Ectodermal cell (in vitro differentiated cells): Measurements from ENCODE around the gene TMEM242.

Experiments
- H3K27ac ChIP-seq: 2 replicates; pipeline ENCODE4 v1.7.0; 2013; ENCODE audit warnings: mild to moderate bottlenecking, low read depth, low read length; ENCODE audit not compliant: insufficient read depth, poor library complexity, severe bottlenecking
- H3K27me3 ChIP-seq: 2 replicates; pipeline ENCODE4 v1.7.0; 2013; ENCODE audit warnings: mild to moderate bottlenecking, low read length; ENCODE audit not compliant: insufficient read depth, control insufficient read depth, poor library complexity, severe bottlenecking
- H3K36me3 ChIP-seq: one replicate; pipeline ENCODE4 v1.7.0; 2013; ENCODE audit warnings: low read length; ENCODE audit not compliant: control insufficient read depth, insufficient read depth
- H3K4me1 ChIP-seq: one replicate; pipeline ENCODE4 v1.7.0; 2013; ENCODE audit warnings: low read length; ENCODE audit not compliant: control insufficient read depth, insufficient read depth
- H3K4me3 ChIP-seq: 2 replicates; pipeline ENCODE4 v1.7.0; 2013; ENCODE audit warnings: low read depth, low read length, control low read depth; ENCODE audit not compliant: insufficient read depth
- H3K9me3 ChIP-seq: 2 replicates; pipeline ENCODE4 v1.7.0; 2013; ENCODE audit warnings: mild to moderate bottlenecking, low read length, moderate library complexity; ENCODE audit not compliant: control insufficient read depth
- WGBS, 2 experiments: methylation state at CpG; one replicate each; pipeline ENCODE4 v1.1.7; 2013; ENCODE audit warnings: missing lambda C conversion rate in 2 of 2; 5-methylcytosine and 5-hydroxymethylcytosine counted together

The TMEM242 gene

GRCh38 chr6:157271911-157272310 lies 51.4 kb downstream of the TMEM242 start:
- Histone ChIP-seq H3K36me3 (no peaks in the 10 kb centered on the region), H3K4me1 (peaks cover 2% of the 10 kb centered on the region), H3K9me3 (no peaks in the 10 kb centered on the region), H3K4me3 (no peak overlapping the region), H3K27ac (no peak overlapping the region), H3K27me3 (peaks cover 28% of the 10 kb centered on the region)
- WGBS, 2 experiments = 88 to 89% methylated on average over 4 of the region's 4 CpGs

GRCh38 chr6:157271441-157271840 lies 51.9 kb downstream of the TMEM242 start:
- 94 to 95% methylated on average over 9 of the region's 9 CpGs for WGBS, 2 experiments
- H3K36me3 ChIP-seq = no peaks in the 10 kb centered on the region
- peaks cover 28% of the 10 kb centered on the region for H3K27me3 ChIP-seq
- H3K4me1 ChIP-seq = no peaks in the 10 kb centered on the region
- H3K27ac ChIP-seq = no peak overlapping the region
- H3K9me3 ChIP-seq = no peaks in the 10 kb centered on the region
- no peak overlapping the region for H3K4me3 ChIP-seq

DNA sequence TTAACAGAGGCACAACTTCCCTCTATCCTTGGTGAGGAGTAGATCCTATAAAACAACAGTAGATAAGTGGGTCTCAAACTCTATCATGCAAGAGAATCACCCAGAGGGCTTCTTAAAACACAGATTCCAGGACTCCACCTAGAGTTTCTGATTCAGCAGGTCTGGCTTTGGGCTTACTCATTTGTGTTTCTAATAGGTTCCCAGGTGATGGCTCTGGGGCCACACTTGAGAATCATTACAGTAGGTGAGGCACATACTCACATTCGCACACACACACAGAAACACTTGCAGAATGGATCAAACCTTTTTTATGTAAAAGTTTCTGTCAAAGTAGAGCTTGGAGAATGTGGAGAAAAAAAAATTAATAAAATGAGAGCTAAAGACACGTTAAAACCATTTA lies 52.4 kb downstream of the TMEM242 start:
- Histone ChIP-seq H3K27ac (no peak overlapping the region), H3K9me3 (no peaks in the 10 kb centered on the region), H3K4me1 (no peaks in the 10 kb centered on the region), H3K4me3 (no peak overlapping the region), H3K36me3 (no peaks in the 10 kb centered on the region), H3K27me3 (peaks cover 28% of the 10 kb centered on the region)
- 96 to 98% methylated on average over 1 of the region's 2 CpGs for WGBS, 2 experiments

DNA sequence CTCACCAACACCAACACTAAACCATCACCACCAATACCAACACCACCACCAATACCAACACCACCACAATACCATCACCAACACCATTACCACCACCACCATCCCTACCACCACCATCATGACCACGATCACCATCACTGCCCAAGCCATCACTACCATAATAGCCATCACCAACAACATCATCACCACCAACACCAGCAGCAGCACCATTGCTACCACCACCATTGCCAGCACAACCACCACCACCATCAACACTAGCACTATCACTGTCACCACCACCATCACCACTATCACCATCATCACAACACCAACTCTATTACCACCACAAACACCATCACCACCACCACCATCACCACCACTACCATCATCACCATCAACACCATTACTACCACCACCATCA lies 53.0 kb downstream of the TMEM242 start:
- WGBS, 2 experiments = 86 to 93% methylated on average over 1 of the region's 1 CpG
- Histone ChIP-seq H3K4me1 (no peaks in the 10 kb centered on the region), H3K36me3 (no peaks in the 10 kb centered on the region), H3K4me3 (no peak overlapping the region), H3K27me3 (peaks cover 23% of the 10 kb centered on the region), H3K9me3 (no peaks in the 10 kb centered on the region), H3K27ac (no peak overlapping the region)

- 85 to 86% methylated on average over 16 of the region's 16 CpGs for WGBS, 2 experiments
- Histone ChIP-seq H3K27me3 (peaks cover 14% of the 10 kb centered on the region), H3K9me3 (no peaks in the 10 kb centered on the region), H3K4me3 (no peak overlapping the region), H3K36me3 (no peaks in the 10 kb centered on the region), H3K4me1 (no peaks in the 10 kb centered on the region), H3K27ac (no peak overlapping the region)
These were observed 54.0 kb downstream of the TMEM242 start for GRCh38 chr6:157269261-157269794.

DNA sequence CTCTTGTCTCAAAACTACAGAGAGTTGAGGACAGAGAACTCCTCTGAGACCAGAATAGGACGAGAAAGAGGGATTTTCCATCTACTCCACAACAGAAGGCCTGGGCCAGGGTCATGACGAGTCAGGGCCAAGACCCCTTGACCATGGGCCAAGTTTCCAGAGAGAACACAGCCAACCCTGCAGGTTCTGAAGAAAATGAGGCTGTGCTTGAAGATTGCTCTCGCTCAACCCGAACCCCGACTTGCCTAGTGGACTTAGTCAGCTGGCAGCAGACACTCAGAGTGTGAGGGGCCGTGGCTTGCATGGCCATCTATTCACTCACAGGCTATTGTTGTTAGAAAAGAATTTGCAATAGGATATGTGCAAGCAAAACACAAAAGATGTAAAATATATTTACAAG lies 54.5 kb downstream of the TMEM242 start:
- whole genome bisulfite sequencing, 2 experiments = 92 to 94% methylated on average over 6 of the region's 6 CpGs
- Histone ChIP-seq H3K4me1 (no peaks in the 10 kb centered on the region), H3K36me3 (no peaks in the 10 kb centered on the region), H3K4me3 (no peak overlapping the region), H3K27ac (no peak overlapping the region), H3K9me3 (no peaks in the 10 kb centered on the region), H3K27me3 (peaks cover 9% of the 10 kb centered on the region)

- H3K36me3 ChIP-seq = no peaks in the 10 kb centered on the region
- WGBS, 2 experiments = 94 to 95% methylated on average over 6 of the region's 6 CpGs
These were observed 54.9 kb downstream of the TMEM242 start for GRCh38 chr6:157268396-157268795.

DNA sequence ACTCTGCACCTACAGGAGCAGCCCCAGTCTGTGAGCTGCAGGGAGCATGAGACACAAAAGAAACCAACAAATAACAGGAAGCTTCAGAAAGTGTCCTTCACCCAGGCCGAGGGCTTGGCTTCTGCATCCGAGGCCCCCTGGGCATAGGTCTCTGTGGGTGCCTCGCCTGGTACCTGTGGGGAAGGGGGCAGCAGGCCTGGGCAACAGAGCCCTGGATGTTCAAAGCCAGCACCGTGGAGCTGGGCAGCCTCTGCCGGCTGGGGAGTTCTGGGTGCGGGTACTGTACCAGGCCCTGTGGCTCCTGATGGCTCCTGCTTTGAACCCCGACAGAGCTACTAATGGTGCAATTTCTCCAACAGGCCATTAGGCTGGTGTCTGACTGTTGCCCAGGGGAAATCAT lies 55.7 kb downstream of the TMEM242 start:
- no peak overlapping the region for H3K4me3 ChIP-seq
- H3K27me3 ChIP-seq = no peaks in the 10 kb centered on the region
- H3K36me3 ChIP-seq = no peaks in the 10 kb centered on the region
- no peak overlapping the region for H3K27ac ChIP-seq
- 91% methylated on average over 7 of the region's 7 CpGs for WGBS, 2 experiments
- H3K9me3 ChIP-seq = no peaks in the 10 kb centered on the region
- no peaks in the 10 kb centered on the region for H3K4me1 ChIP-seq

More at GRCh38 chr6:157268396-157268795, 54.9 kb downstream of the TMEM242 start:
- no peak overlapping the region for H3K27ac ChIP-seq
- no peaks in the 10 kb centered on the region for H3K9me3 ChIP-seq
- no peaks in the 10 kb centered on the region for H3K4me1 ChIP-seq
- no peak overlapping the region for H3K4me3 ChIP-seq
- H3K27me3 ChIP-seq = peaks cover 4% of the 10 kb centered on the region

GRCh38 chr6:157267109-157267611 lies 56.2 kb downstream of the TMEM242 start:
- no peaks in the 10 kb centered on the region for H3K4me1 ChIP-seq
- H3K27me3 ChIP-seq = no peaks in the 10 kb centered on the region
- WGBS, 2 experiments = 74 to 80% methylated on average over 18 of the region's 18 CpGs
- H3K4me3 ChIP-seq = no peak overlapping the region
- no peaks in the 10 kb centered on the region for H3K36me3 ChIP-seq
- no peaks in the 10 kb centered on the region for H3K9me3 ChIP-seq
- H3K27ac ChIP-seq = no peak overlapping the region

GRCh38 chr6:157266274-157267101 lies 56.8 kb downstream of the TMEM242 start:
- Histone ChIP-seq H3K4me3 (no peak overlapping the region), H3K9me3 (no peaks in the 10 kb centered on the region), H3K27ac (no peak overlapping the region), H3K4me1 (no peaks in the 10 kb centered on the region), H3K36me3 (no peaks in the 10 kb centered on the region), H3K27me3 (no peaks in the 10 kb centered on the region)
- 92 to 94% methylated on average over 20 of the region's 20 CpGs for WGBS, 2 experiments
